HG02610 (cell line): ENCODE measurements around the gene PHF5A.
"Not testable (repeated sequence)": the region's sequence is repeated elsewhere in the genome, so short reads cannot be mapped to it uniquely, and the experiment has no call there.

Experiments used
- ATAC-seq: cut with Tn5 transposase; IDR thresholded peaks from one replicate; pipeline ENCODE4 v1.9.1; 2021; ENCODE audit warnings: mild to moderate bottlenecking, moderate library complexity; ENCODE audit not compliant: unreplicated experiment

PHF5A gene

GRCh38 chr22:41488596-41489385, 20.3 kb upstream of the PHF5A start:
- no peak for ATAC-seq

- no peak for ATAC-seq
These were observed 19.6 kb upstream of the PHF5A start for GRCh38 chr22:41488076-41488475.

- ATAC-seq: no peak
These were observed 18.8 kb upstream of the PHF5A start for GRCh38 chr22:41487037-41487935.

- ATAC-seq: no peak
These were observed 16.5 kb upstream of the PHF5A start for GRCh38 chr22:41485033-41485432.

- no peak for ATAC-seq
These were observed 13.9 kb upstream of the PHF5A start for GRCh38 chr22:41482319-41482935.

- no peak for ATAC-seq
These were observed 13.4 kb upstream of the PHF5A start for GRCh38 chr22:41481925-41482318.

GRCh38 chr22:41481131-41481830, 12.8 kb upstream of the PHF5A start:
- no peak for ATAC-seq

- ATAC-seq: no peak
These were observed 11.9 kb upstream of the PHF5A start for GRCh38 chr22:41480397-41480735.

GRCh38 chr22:41479671-41480396, 11.3 kb upstream of the PHF5A start:
- ATAC-seq: no peak

GRCh38 chr22:41478891-41479521, 10.5 kb upstream of the PHF5A start:
- no peak for ATAC-seq

- ATAC-seq: no peak
These were observed 10.0 kb upstream of the PHF5A start for GRCh38 chr22:41478473-41478872.

GRCh38 chr22:41474872-41475451, 6.5 kb upstream of the PHF5A start:
- ATAC-seq: no peak

GRCh38 chr22:41471568-41471967, 3.1 kb upstream of the PHF5A start:
- ATAC-seq: no peak

GRCh38 chr22:41470886-41471285, 2.4 kb upstream of the PHF5A start:
- no peak for ATAC-seq

GRCh38 chr22:41469218-41469851, 843 bp upstream of the PHF5A start:
- ATAC-seq: peak; percentile 7

- ATAC-seq: no peak
These were observed 6.6 kb downstream of the PHF5A start for GRCh38 chr22:41461901-41462300.

GRCh38 chr22:41460071-41460470, 8.4 kb downstream of the PHF5A start:
- ATAC-seq: not testable (repeated sequence)

GRCh38 chr22:41459431-41459830, 9.1 kb downstream of the PHF5A start:
- no peak for ATAC-seq

GRCh38 chr22:41458161-41458728, 10.2 kb downstream of the PHF5A start:
- no peak for ATAC-seq
